GM23338 (cell line): ENCODE results near the gene DHRS3. TPM values are rescaled to one million over a fixed set of nuclear protein-coding genes. Genes with fewer than 3 reads are reported as not detected.

Experiments used
- ATAC-seq: fragments of 200-7000 bp; cut with Tn5 transposase; 3 replicates; pipeline ENCODE4 v1.9.1; 2020
- DNase-seq: peaks from one replicate; pipeline ENCODE4 v3.0.0-alpha.2; 2015; ENCODE audit warnings: low spot score
- H2AFZ ChIP-seq: fragments of 200-600 bp; sonication (generic); 2 replicates; pipeline ENCODE4 v1.8.0; 2016; ENCODE audit warnings: antibody characterized with exemption, mild to moderate bottlenecking, moderate library complexity
- H3F3A ChIP-seq: fragments of 200-600 bp; sonication (generic); replicated peaks from 2 replicates; pipeline ENCODE4 v1.8.0; 2017; ENCODE audit warnings: antibody characterized with exemption, mixed run types, low read depth
- H3K27ac ChIP-seq: fragments of 200-600 bp; sonication (generic); 2 replicates; pipeline ENCODE4 v1.6.1; 2016; ENCODE audit warnings: low read depth
- H3K27me3 ChIP-seq: fragments of 200-600 bp; sonication (generic); 2 replicates; pipeline ENCODE4 v1.8.0; 2016; ENCODE audit warnings: mild to moderate bottlenecking, mixed run types, moderate library complexity; ENCODE audit not compliant: insufficient read depth
- H3K36me3 ChIP-seq: fragments of 200-600 bp; sonication (generic); 2 replicates; pipeline ENCODE4 v1.8.0; 2016; ENCODE audit warnings: mild to moderate bottlenecking; ENCODE audit not compliant: insufficient read depth
- H3K4me1 ChIP-seq: fragments of 200-600 bp; sonication (generic); 2 replicates; pipeline ENCODE4 v1.8.0; 2016; ENCODE audit warnings: mild to moderate bottlenecking, moderate library complexity; ENCODE audit not compliant: insufficient read depth
- H3K4me2 ChIP-seq: fragments of 200-600 bp; sonication (generic); 2 replicates; pipeline ENCODE4 v1.7.1; 2017; ENCODE audit warnings: mixed run types
- H3K4me3 ChIP-seq: fragments of 200-600 bp; sonication (generic); 2 replicates; pipeline ENCODE4 v1.6.1; 2016; ENCODE audit warnings: mixed run types
- H3K79me2 ChIP-seq: fragments of 200-600 bp; sonication (generic); replicated peaks from 2 replicates; pipeline ENCODE4 v1.8.0; 2017; ENCODE audit warnings: mild to moderate bottlenecking; ENCODE audit not compliant: insufficient read depth
- H3K9me2 ChIP-seq: fragments of 200-600 bp; sonication (generic); 2 replicates; pipeline ENCODE4 v1.8.0; 2017; ENCODE audit not compliant: insufficient read depth
- H4K20me1 ChIP-seq: fragments of 200-600 bp; sonication (generic); replicated peaks from 2 replicates; pipeline ENCODE4 v1.8.0; 2017; ENCODE audit warnings: mild to moderate bottlenecking; ENCODE audit not compliant: insufficient read depth
- H3K27ac Mint-ChIP-seq: 2 replicates; pipeline ENCODE4 v1.8.0; 2020; ENCODE audit warnings: inconsistent platforms, mild to moderate bottlenecking, moderate library complexity, mixed read lengths
- H3K27me3 Mint-ChIP-seq: 3 replicates; pipeline ENCODE4 v1.8.0; 2022; ENCODE audit warnings: low read depth, mild to moderate bottlenecking, moderate library complexity, mixed read lengths, inconsistent platforms; ENCODE audit not compliant: insufficient read depth, poor library complexity
- H3K36me3 Mint-ChIP-seq: 3 replicates; pipeline ENCODE4 v1.8.0; 2021; ENCODE audit warnings: low read depth, mild to moderate bottlenecking, inconsistent platforms, moderate library complexity, mixed read lengths
- H3K4me1 Mint-ChIP-seq: 3 replicates; pipeline ENCODE4 v1.8.0; 2020; ENCODE audit warnings: mild to moderate bottlenecking, inconsistent platforms, mixed read lengths
- H3K4me3 Mint-ChIP-seq: 3 replicates; pipeline ENCODE4 v1.8.0; 2021; ENCODE audit warnings: moderate library complexity, mild to moderate bottlenecking, inconsistent platforms, mixed read lengths
- H3K9me3 Mint-ChIP-seq: 3 replicates; pipeline ENCODE4 v1.8.0; 2020; ENCODE audit warnings: moderate library complexity, mild to moderate bottlenecking, inconsistent platforms, mixed read lengths
- CREB1 ChIP-seq: fragments of 250-450 bp; sonication (Bioruptor Pico); IDR thresholded peaks from 2 replicates; pipeline ENCODE4 v1.5.0; 2020; ENCODE audit warnings: low read depth, mild to moderate bottlenecking, moderate library complexity
- CTCF ChIP-seq, 2 experiments: fragments of 200-600 bp in 1 of 2; sonication (generic) in 1 of 2; conservative IDR thresholded peaks; 2 replicates each; pipeline versions ENCODE4 v1.5.1 to v1.6.1; 2016 to 2017; ENCODE audit warnings: antibody characterized with exemption in 2 of 2, low read depth in 2 of 2, mild to moderate bottlenecking in 2 of 2, moderate library complexity in 1 of 2
- EZH2 ChIP-seq: fragments of 200-600 bp; sonication (generic); IDR thresholded peaks from one replicate; pipeline ENCODE4 v1.8.0; 2017; ENCODE audit warnings: antibody characterized with exemption, mild to moderate bottlenecking, low read depth; ENCODE audit not compliant: unreplicated experiment
- EZH2phosphoT487 ChIP-seq: fragments of 200-600 bp; sonication (generic); IDR thresholded peaks from one replicate; pipeline ENCODE4 v1.8.1; 2018; ENCODE audit warnings: antibody characterized with exemption; ENCODE audit not compliant: unreplicated experiment
- JUNB ChIP-seq: IDR thresholded peaks from one replicate; pipeline ENCODE4 v1.6.1; 2016; ENCODE audit warnings: antibody characterized with exemption; ENCODE audit not compliant: unreplicated experiment
- NANOG ChIP-seq: IDR thresholded peaks from 2 replicates; pipeline ENCODE4 v1.6.1; 2016; ENCODE audit warnings: antibody characterized with exemption, borderline replicate concordance
- POLR2AphosphoS5 ChIP-seq: IDR thresholded peaks from 2 replicates; pipeline ENCODE4 v1.6.1; 2016; ENCODE audit warnings: antibody characterized with exemption, low read depth
- STAT1 ChIP-seq: IDR thresholded peaks from one replicate; pipeline ENCODE4 v1.6.1; 2016; ENCODE audit warnings: antibody characterized with exemption; ENCODE audit not compliant: unreplicated experiment
- ZNF114 ChIP-seq: fragments of 250-450 bp; sonication (Bioruptor Pico); IDR thresholded peaks from 2 replicates; pipeline ENCODE4 v1.5.0; 2020; ENCODE audit warnings: mild to moderate bottlenecking, moderate library complexity
- ZNF331 ChIP-seq: fragments of 250-450 bp; sonication (Bioruptor Pico); IDR thresholded peaks from 2 replicates; pipeline ENCODE4 v1.5.0; 2020; ENCODE audit warnings: low read depth, mild to moderate bottlenecking, moderate library complexity
- polyA plus RNA-seq: library from polyadenylated mRNA; unstranded; fragments of >200 nt; fragmentation: Nextera tagmentation; extraction: Ambion mirVana; gene quantifications from 2 replicates; pipeline ENCODE4 v1.2.1, GENCODE V29; 2016
- total RNA-seq: library from RNA; depleted of rRNA; stranded (reverse); fragments of >200 nt; shearing (Covaris generic); gene quantifications from 2 replicates; pipeline ENCODE4 v1.2.3, GENCODE V29; 2014
- TF ChIP-seq, protein P1 (sequence below): IDR thresholded peaks from 2 replicates; pipeline ENCODE4 v1.6.1; 2016; ENCODE audit warnings: antibody characterized with exemption
- TF ChIP-seq, protein P2 (sequence below): IDR thresholded peaks from one replicate; pipeline ENCODE4 v1.6.1; 2018; ENCODE audit warnings: antibody characterized with exemption; ENCODE audit not compliant: unreplicated experiment
- TF ChIP-seq, protein P3 (sequence below): fragments of 250-450 bp; sonication (Bioruptor Pico); IDR thresholded peaks from 2 replicates; pipeline ENCODE4 v1.5.0; 2020; ENCODE audit warnings: mild to moderate bottlenecking, moderate library complexity

The DHRS3 gene
- total and polyA plus RNA-seq, 2 experiments from 2014 or later: 21.0 to 26.0 TPM

DNA sequence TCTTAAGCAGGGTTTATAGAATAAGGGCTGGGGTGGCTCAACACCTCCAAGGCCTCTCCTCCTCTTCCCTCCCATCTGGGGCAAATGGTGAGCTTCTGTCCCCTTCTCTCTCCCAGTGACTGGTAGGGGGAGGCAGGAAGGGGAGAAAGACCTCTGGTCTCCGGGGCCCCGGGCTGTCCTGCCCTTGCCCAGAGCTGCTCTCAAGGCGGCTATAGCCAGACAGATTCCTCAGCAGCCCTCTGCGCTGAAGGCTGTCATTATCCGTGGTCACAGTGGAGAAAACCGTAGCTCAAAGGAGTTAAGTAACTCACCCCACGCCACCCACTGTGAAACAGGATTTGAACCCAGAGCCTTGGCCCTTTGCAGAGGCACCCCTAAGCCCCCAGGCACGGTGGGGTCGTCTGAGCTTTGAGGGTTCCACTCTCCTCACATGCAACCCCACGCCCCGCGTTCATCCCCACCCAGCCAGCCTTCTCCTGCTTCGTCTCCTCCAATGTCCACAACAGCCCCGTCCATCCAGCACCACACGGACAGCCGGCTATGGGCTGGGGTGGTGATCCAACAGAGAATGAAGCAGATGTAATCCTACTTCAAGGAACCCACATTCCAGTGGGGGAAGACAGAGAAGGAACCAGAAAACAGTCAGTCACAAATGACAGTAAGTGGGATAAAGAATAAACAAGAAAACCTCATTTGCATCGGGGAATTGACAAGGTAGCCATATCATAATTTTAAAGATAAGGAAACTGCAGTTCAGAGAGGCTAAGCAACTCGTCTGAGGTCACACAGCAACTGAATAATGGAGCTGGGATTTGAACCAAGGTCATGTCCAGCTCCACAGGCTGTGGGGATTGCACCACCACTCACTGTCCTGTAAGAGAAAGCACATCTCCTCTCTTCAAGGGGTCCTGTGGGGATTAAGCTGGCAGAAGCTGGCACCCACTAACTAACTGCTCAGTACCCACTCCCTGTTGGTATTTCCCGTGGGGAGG lies 31.8 kb downstream of the DHRS3 start:
- no peaks in the 10 kb centered on the region; the same call in 1 of the 2 replicates for H4K20me1 ChIP-seq
- no peaks in the 10 kb centered on the region for H3K27me3 ChIP-seq
- no peak overlapping the region for H3K4me3 ChIP-seq
- no peak for TF ChIP-seq EZH2phosphoT487
- no peak for TF ChIP-seq STAT1
- no peak for TF ChIP-seq JUNB
- TF ChIP-seq, protein P1, sequence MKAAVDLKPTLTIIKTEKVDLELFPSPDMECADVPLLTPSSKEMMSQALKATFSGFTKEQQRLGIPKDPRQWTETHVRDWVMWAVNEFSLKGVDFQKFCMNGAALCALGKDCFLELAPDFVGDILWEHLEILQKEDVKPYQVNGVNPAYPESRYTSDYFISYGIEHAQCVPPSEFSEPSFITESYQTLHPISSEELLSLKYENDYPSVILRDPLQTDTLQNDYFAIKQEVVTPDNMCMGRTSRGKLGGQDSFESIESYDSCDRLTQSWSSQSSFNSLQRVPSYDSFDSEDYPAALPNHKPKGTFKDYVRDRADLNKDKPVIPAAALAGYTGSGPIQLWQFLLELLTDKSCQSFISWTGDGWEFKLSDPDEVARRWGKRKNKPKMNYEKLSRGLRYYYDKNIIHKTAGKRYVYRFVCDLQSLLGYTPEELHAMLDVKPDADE: no peak
- no peak for TF ChIP-seq POLR2AphosphoS5
- TF ChIP-seq ZNF331 (CRISPR knock-in tag): no peak
- no peak for TF ChIP-seq NANOG
- no peak for TF ChIP-seq CTCF (conservative IDR thresholded peaks at IDR 0.05; ENCODE audit: low read depth in 2 of 2)
- no peak for TF ChIP-seq EZH2
- TF ChIP-seq, protein P2, sequence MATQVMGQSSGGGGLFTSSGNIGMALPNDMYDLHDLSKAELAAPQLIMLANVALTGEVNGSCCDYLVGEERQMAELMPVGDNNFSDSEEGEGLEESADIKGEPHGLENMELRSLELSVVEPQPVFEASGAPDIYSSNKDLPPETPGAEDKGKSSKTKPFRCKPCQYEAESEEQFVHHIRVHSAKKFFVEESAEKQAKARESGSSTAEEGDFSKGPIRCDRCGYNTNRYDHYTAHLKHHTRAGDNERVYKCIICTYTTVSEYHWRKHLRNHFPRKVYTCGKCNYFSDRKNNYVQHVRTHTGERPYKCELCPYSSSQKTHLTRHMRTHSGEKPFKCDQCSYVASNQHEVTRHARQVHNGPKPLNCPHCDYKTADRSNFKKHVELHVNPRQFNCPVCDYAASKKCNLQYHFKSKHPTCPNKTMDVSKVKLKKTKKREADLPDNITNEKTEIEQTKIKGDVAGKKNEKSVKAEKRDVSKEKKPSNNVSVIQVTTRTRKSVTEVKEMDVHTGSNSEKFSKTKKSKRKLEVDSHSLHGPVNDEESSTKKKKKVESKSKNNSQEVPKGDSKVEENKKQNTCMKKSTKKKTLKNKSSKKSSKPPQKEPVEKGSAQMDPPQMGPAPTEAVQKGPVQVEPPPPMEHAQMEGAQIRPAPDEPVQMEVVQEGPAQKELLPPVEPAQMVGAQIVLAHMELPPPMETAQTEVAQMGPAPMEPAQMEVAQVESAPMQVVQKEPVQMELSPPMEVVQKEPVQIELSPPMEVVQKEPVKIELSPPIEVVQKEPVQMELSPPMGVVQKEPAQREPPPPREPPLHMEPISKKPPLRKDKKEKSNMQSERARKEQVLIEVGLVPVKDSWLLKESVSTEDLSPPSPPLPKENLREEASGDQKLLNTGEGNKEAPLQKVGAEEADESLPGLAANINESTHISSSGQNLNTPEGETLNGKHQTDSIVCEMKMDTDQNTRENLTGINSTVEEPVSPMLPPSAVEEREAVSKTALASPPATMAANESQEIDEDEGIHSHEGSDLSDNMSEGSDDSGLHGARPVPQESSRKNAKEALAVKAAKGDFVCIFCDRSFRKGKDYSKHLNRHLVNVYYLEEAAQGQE: no peak
- TF ChIP-seq, protein P3, sequence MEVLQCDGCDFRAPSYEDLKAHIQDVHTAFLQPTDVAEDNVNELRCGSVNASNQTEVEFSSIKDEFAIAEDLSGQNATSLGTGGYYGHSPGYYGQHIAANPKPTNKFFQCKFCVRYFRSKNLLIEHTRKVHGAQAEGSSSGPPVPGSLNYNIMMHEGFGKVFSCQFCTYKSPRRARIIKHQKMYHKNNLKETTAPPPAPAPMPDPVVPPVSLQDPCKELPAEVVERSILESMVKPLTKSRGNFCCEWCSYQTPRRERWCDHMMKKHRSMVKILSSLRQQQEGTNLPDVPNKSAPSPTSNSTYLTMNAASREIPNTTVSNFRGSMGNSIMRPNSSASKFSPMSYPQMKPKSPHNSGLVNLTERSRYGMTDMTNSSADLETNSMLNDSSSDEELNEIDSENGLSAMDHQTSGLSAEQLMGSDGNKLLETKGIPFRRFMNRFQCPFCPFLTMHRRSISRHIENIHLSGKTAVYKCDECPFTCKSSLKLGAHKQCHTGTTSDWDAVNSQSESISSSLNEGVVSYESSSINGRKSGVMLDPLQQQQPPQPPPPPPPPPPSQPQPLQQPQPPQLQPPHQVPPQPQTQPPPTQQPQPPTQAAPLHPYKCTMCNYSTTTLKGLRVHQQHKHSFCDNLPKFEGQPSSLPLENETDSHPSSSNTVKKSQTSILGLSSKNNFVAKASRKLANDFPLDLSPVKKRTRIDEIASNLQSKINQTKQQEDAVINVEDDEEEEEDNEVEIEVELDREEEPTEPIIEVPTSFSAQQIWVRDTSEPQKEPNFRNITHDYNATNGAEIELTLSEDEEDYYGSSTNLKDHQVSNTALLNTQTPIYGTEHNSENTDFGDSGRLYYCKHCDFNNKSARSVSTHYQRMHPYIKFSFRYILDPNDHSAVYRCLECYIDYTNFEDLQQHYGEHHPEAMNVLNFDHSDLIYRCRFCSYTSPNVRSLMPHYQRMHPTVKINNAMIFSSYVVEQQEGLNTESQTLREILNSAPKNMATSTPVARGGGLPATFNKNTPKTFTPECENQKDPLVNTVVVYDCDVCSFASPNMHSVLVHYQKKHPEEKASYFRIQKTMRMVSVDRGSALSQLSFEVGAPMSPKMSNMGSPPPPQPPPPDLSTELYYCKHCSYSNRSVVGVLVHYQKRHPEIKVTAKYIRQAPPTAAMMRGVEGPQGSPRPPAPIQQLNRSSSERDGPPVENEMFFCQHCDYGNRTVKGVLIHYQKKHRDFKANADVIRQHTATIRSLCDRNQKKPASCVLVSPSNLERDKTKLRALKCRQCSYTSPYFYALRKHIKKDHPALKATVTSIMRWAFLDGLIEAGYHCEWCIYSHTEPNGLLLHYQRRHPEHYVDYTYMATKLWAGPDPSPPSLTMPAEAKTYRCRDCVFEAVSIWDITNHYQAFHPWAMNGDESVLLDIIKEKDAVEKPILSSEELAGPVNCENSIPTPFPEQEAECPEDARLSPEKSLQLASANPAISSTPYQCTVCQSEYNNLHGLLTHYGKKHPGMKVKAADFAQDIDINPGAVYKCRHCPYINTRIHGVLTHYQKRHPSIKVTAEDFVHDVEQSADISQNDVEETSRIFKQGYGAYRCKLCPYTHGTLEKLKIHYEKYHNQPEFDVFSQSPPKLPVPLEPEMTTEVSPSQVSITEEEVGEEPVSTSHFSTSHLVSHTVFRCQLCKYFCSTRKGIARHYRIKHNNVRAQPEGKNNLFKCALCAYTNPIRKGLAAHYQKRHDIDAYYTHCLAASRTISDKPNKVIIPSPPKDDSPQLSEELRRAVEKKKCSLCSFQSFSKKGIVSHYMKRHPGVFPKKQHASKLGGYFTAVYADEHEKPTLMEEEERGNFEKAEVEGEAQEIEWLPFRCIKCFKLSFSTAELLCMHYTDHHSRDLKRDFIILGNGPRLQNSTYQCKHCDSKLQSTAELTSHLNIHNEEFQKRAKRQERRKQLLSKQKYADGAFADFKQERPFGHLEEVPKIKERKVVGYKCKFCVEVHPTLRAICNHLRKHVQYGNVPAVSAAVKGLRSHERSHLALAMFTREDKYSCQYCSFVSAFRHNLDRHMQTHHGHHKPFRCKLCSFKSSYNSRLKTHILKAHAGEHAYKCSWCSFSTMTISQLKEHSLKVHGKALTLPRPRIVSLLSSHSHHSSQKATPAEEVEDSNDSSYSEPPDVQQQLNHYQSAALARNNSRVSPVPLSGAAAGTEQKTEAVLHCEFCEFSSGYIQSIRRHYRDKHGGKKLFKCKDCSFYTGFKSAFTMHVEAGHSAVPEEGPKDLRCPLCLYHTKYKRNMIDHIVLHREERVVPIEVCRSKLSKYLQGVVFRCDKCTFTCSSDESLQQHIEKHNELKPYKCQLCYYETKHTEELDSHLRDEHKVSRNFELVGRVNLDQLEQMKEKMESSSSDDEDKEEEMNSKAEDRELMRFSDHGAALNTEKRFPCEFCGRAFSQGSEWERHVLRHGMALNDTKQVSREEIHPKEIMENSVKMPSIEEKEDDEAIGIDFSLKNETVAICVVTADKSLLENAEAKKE (CRISPR knock-in tag): no peak
- no peak for TF ChIP-seq CREB1 (CRISPR knock-in tag)
- no peak for TF ChIP-seq ZNF114
- H3K9me3 Mint-ChIP-seq: no peaks in the 10 kb centered on the region
- H3K27ac Mint-ChIP-seq: no peak overlapping the region
- peaks cover 2% of the 10 kb centered on the region for H3K27me3 Mint-ChIP-seq
- H3K27ac ChIP-seq: no peak overlapping the region
- DNase-seq (no peak), ATAC-seq (no peak)
- H3K36me3 ChIP-seq: no peaks in the 10 kb centered on the region
- H3K79me2 ChIP-seq: no peaks in the 10 kb centered on the region
- no peak overlapping the region for H2AFZ ChIP-seq
- no peaks in the 10 kb centered on the region for H3K36me3 Mint-ChIP-seq
- no peak overlapping the region for H3K4me2 ChIP-seq
- H3K4me1 ChIP-seq: no peaks in the 10 kb centered on the region; the same call in 1 of the 2 replicates
- no peak overlapping the region for H3K4me3 Mint-ChIP-seq
- no peaks in the 10 kb centered on the region for H3K9me2 ChIP-seq
- peaks cover 2% of the 10 kb centered on the region; the same call in 2 of the 3 replicates for H3K4me1 Mint-ChIP-seq
- no peaks in the 10 kb centered on the region for H3F3A ChIP-seq
